ENCODE data around the gene UBXN10.

UBXN10 gene

DNA sequence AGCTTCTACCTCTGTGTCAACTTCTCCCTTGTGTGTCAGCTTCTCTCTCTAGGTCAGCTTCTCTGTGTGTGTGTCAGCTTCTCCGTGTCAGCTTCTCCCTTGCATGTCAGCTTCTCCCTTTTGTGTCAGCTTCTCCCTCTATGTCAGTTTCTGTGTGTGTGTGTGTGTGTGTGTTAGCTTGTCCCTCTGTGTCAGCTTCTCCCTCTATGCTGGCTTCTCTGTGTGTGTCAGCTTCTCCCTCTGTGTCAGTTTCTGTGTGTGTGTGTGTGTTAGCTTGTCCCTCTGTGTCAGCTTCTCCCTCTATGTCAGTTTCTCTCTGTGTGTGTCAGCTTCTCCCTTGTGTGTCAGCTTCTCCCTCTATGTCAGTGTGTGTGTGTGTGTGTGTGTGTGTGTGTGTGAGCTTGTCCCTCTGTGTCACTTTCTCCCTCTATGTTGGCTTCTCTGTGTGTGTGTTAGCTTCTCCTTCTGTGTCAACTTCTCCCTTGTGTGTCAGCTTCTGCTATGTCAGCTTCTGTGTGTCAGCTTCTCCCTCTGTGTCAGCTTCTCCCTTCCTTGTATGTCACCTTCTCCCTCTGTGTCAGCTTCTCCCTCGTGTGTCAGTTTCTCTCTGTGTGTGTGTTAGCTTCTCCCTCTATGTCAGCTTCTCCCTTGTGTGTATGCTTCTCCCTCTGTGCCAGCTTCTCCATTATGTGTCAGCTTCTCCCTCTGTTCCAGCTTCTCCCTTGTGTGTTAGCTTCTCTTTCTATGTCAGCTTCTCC lies 6.3 kb upstream of the UBXN10 start:
- no peak for TF ChIP-seq EZH2phosphoT487 (IDR thresholded peaks at IDR 0.05; ENCODE audit: borderline replicate concordance)
- TF ChIP-seq, protein P1, sequence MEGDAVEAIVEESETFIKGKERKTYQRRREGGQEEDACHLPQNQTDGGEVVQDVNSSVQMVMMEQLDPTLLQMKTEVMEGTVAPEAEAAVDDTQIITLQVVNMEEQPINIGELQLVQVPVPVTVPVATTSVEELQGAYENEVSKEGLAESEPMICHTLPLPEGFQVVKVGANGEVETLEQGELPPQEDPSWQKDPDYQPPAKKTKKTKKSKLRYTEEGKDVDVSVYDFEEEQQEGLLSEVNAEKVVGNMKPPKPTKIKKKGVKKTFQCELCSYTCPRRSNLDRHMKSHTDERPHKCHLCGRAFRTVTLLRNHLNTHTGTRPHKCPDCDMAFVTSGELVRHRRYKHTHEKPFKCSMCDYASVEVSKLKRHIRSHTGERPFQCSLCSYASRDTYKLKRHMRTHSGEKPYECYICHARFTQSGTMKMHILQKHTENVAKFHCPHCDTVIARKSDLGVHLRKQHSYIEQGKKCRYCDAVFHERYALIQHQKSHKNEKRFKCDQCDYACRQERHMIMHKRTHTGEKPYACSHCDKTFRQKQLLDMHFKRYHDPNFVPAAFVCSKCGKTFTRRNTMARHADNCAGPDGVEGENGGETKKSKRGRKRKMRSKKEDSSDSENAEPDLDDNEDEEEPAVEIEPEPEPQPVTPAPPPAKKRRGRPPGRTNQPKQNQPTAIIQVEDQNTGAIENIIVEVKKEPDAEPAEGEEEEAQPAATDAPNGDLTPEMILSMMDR (conservative IDR thresholded peaks at IDR 0.05; ENCODE audit: low read length): no peak
- no peaks in the 10 kb centered on the region for H3K9me2 ChIP-seq (replicated peaks; ENCODE audit: low read depth, low read length)
- no peak overlapping the region for H3K9ac ChIP-seq (ENCODE audit: low read depth, low read length, poor library complexity, severe bottlenecking)
- no peak overlapping the region for H3K4me3 ChIP-seq (ENCODE audit: low read length, poor library complexity, severe bottlenecking)
- no peaks in the 10 kb centered on the region for H3K79me2 ChIP-seq (ENCODE audit: insufficient read depth, low read length)
- H3K36me3 ChIP-seq (ENCODE audit: insufficient read depth, low read length): no peaks in the 10 kb centered on the region
- no peaks in the 10 kb centered on the region for H3K27me3 ChIP-seq (ENCODE audit: insufficient read depth, low read length, poor library complexity, severe bottlenecking)
- H3K4me2 ChIP-seq (ENCODE audit: low read depth, low read length, poor library complexity, severe bottlenecking): no peak overlapping the region
- H3K4me1 ChIP-seq (ENCODE audit: insufficient read depth, low read length, poor library complexity, severe bottlenecking): peaks cover 2% of the 10 kb centered on the region
- no peaks in the 10 kb centered on the region for H4K20me1 ChIP-seq (ENCODE audit: insufficient read depth, low read length, poor library complexity, severe bottlenecking)
- no peaks in the 10 kb centered on the region for H3K9me3 ChIP-seq (ENCODE audit: insufficient read depth, low read depth, low read length)
- no peaks in the 10 kb centered on the region for H3F3A ChIP-seq (ENCODE audit: low read depth)
- no peak overlapping the region for H2AFZ ChIP-seq (ENCODE audit: low read length)

DNA sequence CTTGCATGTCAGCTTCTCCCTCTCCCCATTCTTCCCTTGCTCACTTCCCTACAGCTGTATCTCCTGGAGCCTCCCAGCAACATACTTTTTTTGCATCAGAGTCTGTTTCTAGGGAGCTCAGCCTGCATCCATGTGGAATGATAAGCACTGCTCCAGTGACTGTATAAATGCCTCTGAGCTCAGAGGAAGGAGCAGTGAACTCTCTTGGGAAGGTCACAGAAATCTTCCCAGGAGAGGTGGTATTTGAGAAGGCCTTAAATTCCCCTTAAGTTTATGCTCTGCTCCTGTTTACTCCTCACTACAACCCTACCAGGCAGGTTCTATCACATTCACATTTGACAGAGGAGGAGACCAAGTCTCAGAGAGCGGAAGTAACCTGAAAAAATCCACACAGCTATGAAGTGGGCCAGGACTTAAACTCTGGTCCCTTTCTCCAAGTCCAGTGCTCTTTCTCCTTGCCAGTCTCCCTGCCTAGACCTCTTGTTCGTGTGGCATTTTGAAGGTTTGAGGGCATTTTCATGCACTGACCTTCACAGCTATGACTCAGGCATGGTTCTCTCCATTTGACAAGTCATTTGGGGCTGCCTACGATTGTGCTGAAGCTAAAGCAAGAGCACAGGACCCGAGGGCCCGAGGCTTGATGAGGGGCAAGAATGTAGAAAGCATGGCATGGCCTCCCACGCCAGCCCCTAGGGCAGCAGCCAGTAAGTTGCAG lies 5.6 kb upstream of the UBXN10 start:
- no peak overlapping the region for H3K4me2 ChIP-seq (ENCODE audit: low read depth, low read length, poor library complexity, severe bottlenecking)
- H3F3A ChIP-seq (ENCODE audit: low read depth): no peaks in the 10 kb centered on the region
- H3K4me1 ChIP-seq (ENCODE audit: insufficient read depth, low read length, poor library complexity, severe bottlenecking): peaks cover 9% of the 10 kb centered on the region
- H3K9me3 ChIP-seq (ENCODE audit: insufficient read depth, low read depth, low read length): no peaks in the 10 kb centered on the region
- no peaks in the 10 kb centered on the region for H3K79me2 ChIP-seq (ENCODE audit: insufficient read depth, low read length)
- H3K9me2 ChIP-seq (replicated peaks; ENCODE audit: low read depth, low read length): no peaks in the 10 kb centered on the region
- no peaks in the 10 kb centered on the region for H3K27me3 ChIP-seq (ENCODE audit: insufficient read depth, low read length, poor library complexity, severe bottlenecking)
- no peak overlapping the region for H3K9ac ChIP-seq (ENCODE audit: low read depth, low read length, poor library complexity, severe bottlenecking)
- no peak overlapping the region for H2AFZ ChIP-seq (ENCODE audit: low read length)
- H3K4me3 ChIP-seq (ENCODE audit: low read length, poor library complexity, severe bottlenecking): no peak overlapping the region
- no peaks in the 10 kb centered on the region for H4K20me1 ChIP-seq (ENCODE audit: insufficient read depth, low read length, poor library complexity, severe bottlenecking)
- H3K36me3 ChIP-seq (ENCODE audit: insufficient read depth, low read length): no peaks in the 10 kb centered on the region
- TF ChIP-seq, protein P1 (conservative IDR thresholded peaks at IDR 0.05; ENCODE audit: low read length): no peak
- TF ChIP-seq EZH2phosphoT487 (IDR thresholded peaks at IDR 0.05; ENCODE audit: borderline replicate concordance): no peak

DNA sequence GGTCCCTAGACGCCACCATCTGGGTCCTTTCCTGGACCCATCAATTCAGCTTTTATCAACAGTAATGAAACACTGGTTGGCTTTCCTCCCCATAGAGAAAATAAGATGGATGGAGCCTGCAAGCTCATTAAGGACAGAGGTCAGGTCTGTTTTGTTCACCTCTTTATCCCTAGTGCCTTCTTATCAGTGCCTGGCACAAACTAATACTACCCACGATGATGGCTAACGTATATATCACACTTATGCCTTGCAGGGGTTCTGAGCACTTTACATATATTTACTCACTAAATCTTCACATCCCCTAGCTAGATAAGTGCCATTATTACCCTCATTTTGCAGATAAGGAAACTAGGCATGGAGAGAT lies 5.1 kb upstream of the UBXN10 start:
- Histone ChIP-seq H3K36me3 (ENCODE audit: insufficient read depth, low read length) (no peaks in the 10 kb centered on the region), H4K20me1 (ENCODE audit: insufficient read depth, low read length, poor library complexity, severe bottlenecking) (no peaks in the 10 kb centered on the region), H3F3A (ENCODE audit: low read depth) (no peaks in the 10 kb centered on the region), H3K4me1 (ENCODE audit: insufficient read depth, low read length, poor library complexity, severe bottlenecking) (peaks cover 14% of the 10 kb centered on the region), H3K9me3 (ENCODE audit: insufficient read depth, low read depth, low read length) (no peaks in the 10 kb centered on the region), H3K9ac (ENCODE audit: low read depth, low read length, poor library complexity, severe bottlenecking) (no peak overlapping the region), H3K9me2 (replicated peaks; ENCODE audit: low read depth, low read length) (no peaks in the 10 kb centered on the region), H3K27me3 (ENCODE audit: insufficient read depth, low read length, poor library complexity, severe bottlenecking) (no peaks in the 10 kb centered on the region), H3K4me2 (ENCODE audit: low read depth, low read length, poor library complexity, severe bottlenecking) (no peak overlapping the region), H3K79me2 (ENCODE audit: insufficient read depth, low read length) (no peaks in the 10 kb centered on the region), H2AFZ (ENCODE audit: low read length) (no peak overlapping the region), H3K4me3 (ENCODE audit: low read length, poor library complexity, severe bottlenecking) (no peak overlapping the region)
- TF ChIP-seq EZH2phosphoT487 (IDR thresholded peaks at IDR 0.05; ENCODE audit: borderline replicate concordance): no peak
- TF ChIP-seq, protein P1 (conservative IDR thresholded peaks at IDR 0.05; ENCODE audit: low read length): no peak
